Peyer's patch (tissue), 4 donors: ENCODE data around the gene ENAM. TPM values are rescaled to one million over a fixed set of nuclear protein-coding genes. Genes with fewer than 3 reads are reported as not detected.

Experiments used
- DNase-seq, 3 donors: peaks; one replicate each; pipeline ENCODE4 v3.0.0-alpha.2; 2017 to 2019
- H3K27ac ChIP-seq, 4 donors: fragments of 200-600 bp; sonication (generic); one replicate each; pipeline ENCODE4 v1.5.1; 2016 to 2019
- H3K27me3 ChIP-seq, 2 donors: fragments of 200-600 bp; sonication (generic); one replicate each; pipeline ENCODE4 v1.5.1; 2019
- H3K36me3 ChIP-seq, 3 donors: fragments of 200-600 bp; sonication (generic); one replicate each; pipeline ENCODE4 v1.5.1; 2016 to 2019
- H3K4me1 ChIP-seq, 4 donors: fragments of 200-600 bp; sonication (generic); one replicate each; pipeline ENCODE4 v1.5.1; 2016 to 2019
- H3K4me3 ChIP-seq, 4 donors: fragments of 200-600 bp; sonication (generic); 1 replicate in 3 of 4; 2 replicates in 1 of 4; pipeline ENCODE4 v1.5.1; 2016 to 2019; ENCODE audit warnings: mild to moderate bottlenecking in 1 of 4
- H3K9me3 ChIP-seq, 4 donors: fragments of 200-600 bp; sonication (generic); one replicate each; pipeline ENCODE4 v1.5.1; 2016 to 2019; ENCODE audit warnings: mild to moderate bottlenecking in 1 of 4
- CTCF ChIP-seq, 6 experiments: fragments of 450-650 bp in 4 of 6; fragments of 200-600 bp in 2 of 6; sonication (generic) in 1 of 6; IDR thresholded peaks; one replicate each; pipeline ENCODE4 v1.5.1; 2017 to 2019; ENCODE audit warnings: antibody characterized with exemption in 6 of 6, mild to moderate bottlenecking in 3 of 6, moderate library complexity in 1 of 6
- POLR2A ChIP-seq, 2 donors: fragments of 450-650 bp; IDR thresholded peaks; one replicate each; pipeline ENCODE4 v1.5.1; 2017; ENCODE audit warnings: antibody characterized with exemption in 2 of 2, mild to moderate bottlenecking in 2 of 2, moderate library complexity in 2 of 2
- total RNA-seq, 4 donors: library from RNA; depleted of rRNA; stranded (reverse); fragments of >200 nt; gene quantifications; one replicate each; pipeline ENCODE4 v1.1.0, GENCODE V29; 2016

Gene ENAM
- total RNA-seq, 4 donors from 2014 or later, result not detected

- Histone ChIP-seq H3K9me3 (no peaks in the 10 kb centered on the region), H3K4me1 (no peaks in the 10 kb centered on the region), H3K4me3 (no peak overlapping the region), H3K27me3 (no peaks in the 10 kb centered on the region), H3K27ac (no peak overlapping the region), H3K36me3 (no peaks in the 10 kb centered on the region)
- TF ChIP-seq POLR2A (IDR thresholded peaks at IDR 0.05) (no peak), CTCF (IDR thresholded peaks at IDR 0.05) (no peak)
- no peak for DNase-seq
Measured at GRCh38 chr4:70594196-70594595, 34.3 kb upstream of the ENAM start.

GRCh38 chr4:70600305-70600704, 28.2 kb upstream of the ENAM start:
- no peak overlapping the region for H3K27ac ChIP-seq
- TF ChIP-seq CTCF (IDR thresholded peaks at IDR 0.05) (no peak), POLR2A (IDR thresholded peaks at IDR 0.05) (no peak)
- H3K4me1 ChIP-seq, result no peaks in the 10 kb centered on the region
- no peaks in the 10 kb centered on the region for H3K27me3 ChIP-seq
- no peak overlapping the region for H3K4me3 ChIP-seq
- no peak for DNase-seq
- H3K9me3 ChIP-seq, result no peaks in the 10 kb centered on the region
- no peaks in the 10 kb centered on the region for H3K36me3 ChIP-seq

- Histone ChIP-seq H3K9me3 (no peaks in the 10 kb centered on the region), H3K4me3 (no peak overlapping the region), H3K4me1 (no peaks in the 10 kb centered on the region), H3K36me3 (no peaks in the 10 kb centered on the region), H3K27me3 (no peaks in the 10 kb centered on the region), H3K27ac (no peak overlapping the region)
- TF ChIP-seq POLR2A (IDR thresholded peaks at IDR 0.05) (no peak), CTCF (IDR thresholded peaks at IDR 0.05) (no peak)
- no peak for DNase-seq
Measured at GRCh38 chr4:70600977-70601376, 27.6 kb upstream of the ENAM start.

GRCh38 chr4:70601422-70602039, 27.0 kb upstream of the ENAM start:
- DNase-seq, result peak in 2 of 3 donors; percentile 35 to 75
- Histone ChIP-seq H3K4me3 (no peak overlapping the region), H3K27me3 (no peaks in the 10 kb centered on the region), H3K9me3 (no peaks in the 10 kb centered on the region), H3K27ac (no peak overlapping the region), H3K36me3 (no peaks in the 10 kb centered on the region), H3K4me1 (no peaks in the 10 kb centered on the region)
- peak; percentile 35 to 74 (median 70) for TF ChIP-seq CTCF (IDR thresholded peaks at IDR 0.05)
- no peak for TF ChIP-seq POLR2A (IDR thresholded peaks at IDR 0.05)

GRCh38 chr4:70603856-70604255, 24.7 kb upstream of the ENAM start:
- H3K4me1 ChIP-seq, result no peaks in the 10 kb centered on the region
- no peaks in the 10 kb centered on the region for H3K27me3 ChIP-seq
- no peak for DNase-seq
- H3K27ac ChIP-seq, result no peak overlapping the region
- H3K36me3 ChIP-seq, result no peaks in the 10 kb centered on the region
- no peak overlapping the region for H3K4me3 ChIP-seq
- TF ChIP-seq POLR2A (IDR thresholded peaks at IDR 0.05) (no peak), CTCF (IDR thresholded peaks at IDR 0.05) (no peak)
- H3K9me3 ChIP-seq, result no peaks in the 10 kb centered on the region

- Histone ChIP-seq H3K4me3 (no peak overlapping the region), H3K4me1 (no peaks in the 10 kb centered on the region), H3K27me3 (no peaks in the 10 kb centered on the region), H3K27ac (no peak overlapping the region), H3K36me3 (no peaks in the 10 kb centered on the region), H3K9me3 (no peaks in the 10 kb centered on the region)
- TF ChIP-seq POLR2A (IDR thresholded peaks at IDR 0.05), result no peak
- TF ChIP-seq CTCF (IDR thresholded peaks at IDR 0.05), result no peak
- no peak for DNase-seq
Measured at GRCh38 chr4:70606459-70606858, 22.1 kb upstream of the ENAM start.
